Measurements from ENCODE around the gene ANTXRL. TPM values are rescaled to one million over a fixed set of nuclear protein-coding genes. Genes with fewer than 3 reads are reported as not detected.
"Not testable (repeated sequence)": the region's sequence is repeated elsewhere in the genome, so short reads cannot be mapped to it uniquely, and the experiment has no call there.

ANTXRL gene
- total RNA-seq, 1 experiment from 2014 or later = not detected

- H3K27me3 ChIP-seq (ENCODE audit: low read length) = no peaks in the 10 kb centered on the region
- ATAC-seq (no peak), DNase-seq (no peak)
- no peaks in the 10 kb centered on the region for H3F3A ChIP-seq (ENCODE audit: low read length, unreplicated experiment)
- no peak for TF ChIP-seq EZH2 (IDR thresholded peaks at IDR 0.05; ENCODE audit: low read length, unreplicated experiment)
- TF ChIP-seq CTCF (conservative IDR thresholded peaks at IDR 0.05; ENCODE audit: low read depth, low read length) = no peak
- TF ChIP-seq EZH2phosphoT487 (IDR thresholded peaks at IDR 0.05; ENCODE audit: borderline replicate concordance, low read length) = no peak
- no peak overlapping the region for H3K4me2 ChIP-seq (ENCODE audit: low read length)
- intact Hi-C loops (cut with micrococcal nuclease) = no loop called here
- H3K9me3 ChIP-seq (ENCODE audit: low read length) = no peaks in the 10 kb centered on the region
- H3K4me3 ChIP-seq (ENCODE audit: low read length) = no peak overlapping the region
- H3K79me2 ChIP-seq (ENCODE audit: low read length) = no peaks in the 10 kb centered on the region
- no peaks in the 10 kb centered on the region for H3K4me1 ChIP-seq (ENCODE audit: insufficient read depth, low read length)
- H2AFZ ChIP-seq (ENCODE audit: low read length) = no peak overlapping the region
- H3K27ac ChIP-seq (ENCODE audit: low read length) = no peak overlapping the region
- ChIA-PET POLR2A (ENCODE audit: unreplicated experiment) (no interaction called here), CTCF (no interaction called here)
- no peaks in the 10 kb centered on the region for H3K9me2 ChIP-seq (replicated peaks; ENCODE audit: low read length)
- H4K20me1 ChIP-seq (ENCODE audit: low read length) = no peaks in the 10 kb centered on the region
- H3K9ac ChIP-seq (ENCODE audit: low read length) = no peak overlapping the region
- no TSS peak for BruUV-seq (replicated peaks)
- no peaks in the 10 kb centered on the region for H3K36me3 ChIP-seq (ENCODE audit: low read depth, low read length)
These were observed 6.4 kb downstream of the ANTXRL start for GRCh38 chr10:46293228-46293627.

GRCh38 chr10:46293832-46294640, 7.2 kb downstream of the ANTXRL start:
- H4K20me1 ChIP-seq (ENCODE audit: low read length) = no peaks in the 10 kb centered on the region
- H3K9ac ChIP-seq (ENCODE audit: low read length) = no peak overlapping the region
- peak; percentile 11; the same call in 1 of the 2 replicates for ATAC-seq
- no peaks in the 10 kb centered on the region for H3K36me3 ChIP-seq (ENCODE audit: low read depth, low read length)
- H3K4me2 ChIP-seq (ENCODE audit: low read length) = no peak overlapping the region
- H3K79me2 ChIP-seq (ENCODE audit: low read length) = no peaks in the 10 kb centered on the region
- H3F3A ChIP-seq (ENCODE audit: low read length, unreplicated experiment) = no peaks in the 10 kb centered on the region
- no TSS peak for BruUV-seq (replicated peaks)
- H3K27me3 ChIP-seq (ENCODE audit: low read length) = no peaks in the 10 kb centered on the region
- DNase-seq = peak; percentile 22
- ChIA-PET POLR2A (ENCODE audit: unreplicated experiment) (no interaction called here), CTCF (no interaction called here)
- no peaks in the 10 kb centered on the region for H3K9me2 ChIP-seq (replicated peaks; ENCODE audit: low read length)
- no peaks in the 10 kb centered on the region for H3K4me1 ChIP-seq (ENCODE audit: insufficient read depth, low read length)
- no peak for TF ChIP-seq EZH2 (IDR thresholded peaks at IDR 0.05; ENCODE audit: low read length, unreplicated experiment)
- peak; percentile 36; the same call in 1 of the 2 replicates for TF ChIP-seq CTCF (conservative IDR thresholded peaks at IDR 0.05; ENCODE audit: low read depth, low read length)
- no peak overlapping the region for H3K4me3 ChIP-seq (ENCODE audit: low read length)
- H2AFZ ChIP-seq (ENCODE audit: low read length) = no peak overlapping the region
- H3K27ac ChIP-seq (ENCODE audit: low read length) = no peak overlapping the region
- intact Hi-C loops (cut with micrococcal nuclease) = no loop called here
- H3K9me3 ChIP-seq (ENCODE audit: low read length) = no peaks in the 10 kb centered on the region

DNA sequence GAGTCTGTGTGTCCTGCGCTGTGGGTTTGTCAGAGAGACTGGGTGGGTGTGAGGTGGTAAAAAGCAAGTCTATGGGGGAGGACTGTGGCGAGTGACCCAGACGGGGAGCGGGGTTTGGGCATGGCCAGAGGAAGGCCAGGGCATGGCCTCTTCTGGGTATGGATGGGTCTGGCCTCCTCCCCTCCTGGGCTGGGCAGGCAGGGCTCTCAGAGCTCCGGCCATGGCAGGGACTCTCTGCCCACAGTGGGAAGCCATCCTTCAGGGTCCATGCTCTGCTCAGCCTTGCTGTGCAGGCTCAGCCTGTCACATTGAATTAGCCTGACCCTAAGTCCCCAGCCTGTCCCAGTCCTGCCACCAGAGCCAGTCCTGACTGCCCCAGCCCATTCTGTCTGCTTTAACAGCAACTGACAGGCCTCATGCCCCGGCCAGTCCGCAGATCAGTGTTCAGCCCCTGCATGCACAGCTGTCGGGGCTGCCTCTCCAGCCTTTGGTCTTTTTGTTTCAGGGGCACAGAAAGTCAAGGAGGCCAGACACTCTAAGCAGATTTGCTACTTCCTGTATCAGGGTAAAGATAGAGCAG, 7.9 kb downstream of the ANTXRL start:
- Histone ChIP-seq H3K9me2 (replicated peaks; ENCODE audit: low read length) (no peaks in the 10 kb centered on the region), H3K27me3 (ENCODE audit: low read length) (no peaks in the 10 kb centered on the region), H3K4me2 (ENCODE audit: low read length) (no peak overlapping the region), H4K20me1 (ENCODE audit: low read length) (no peaks in the 10 kb centered on the region), H3K4me3 (ENCODE audit: low read length) (no peak overlapping the region), H3K27ac (ENCODE audit: low read length) (no peak overlapping the region), H3K4me1 (ENCODE audit: insufficient read depth, low read length) (no peaks in the 10 kb centered on the region), H3F3A (ENCODE audit: low read length, unreplicated experiment) (no peaks in the 10 kb centered on the region), H3K36me3 (ENCODE audit: low read depth, low read length) (no peaks in the 10 kb centered on the region), H2AFZ (ENCODE audit: low read length) (no peak overlapping the region), H3K9ac (ENCODE audit: low read length) (no peak overlapping the region), H3K79me2 (ENCODE audit: low read length) (no peaks in the 10 kb centered on the region), H3K9me3 (ENCODE audit: low read length) (no peaks in the 10 kb centered on the region)
- intact Hi-C loops (cut with micrococcal nuclease) = no loop called here
- TF ChIP-seq EZH2phosphoT487 (IDR thresholded peaks at IDR 0.05; ENCODE audit: borderline replicate concordance, low read length) (no peak), CTCF (conservative IDR thresholded peaks at IDR 0.05; ENCODE audit: low read depth, low read length) (no peak), EZH2 (IDR thresholded peaks at IDR 0.05; ENCODE audit: low read length, unreplicated experiment) (no peak)
- ATAC-seq (no peak), DNase-seq (no peak)
- CTCF ChIA-PET = no interaction called here
- no TSS peak for BruUV-seq (replicated peaks)
- POLR2A ChIA-PET (ENCODE audit: unreplicated experiment) = no interaction called here

DNA sequence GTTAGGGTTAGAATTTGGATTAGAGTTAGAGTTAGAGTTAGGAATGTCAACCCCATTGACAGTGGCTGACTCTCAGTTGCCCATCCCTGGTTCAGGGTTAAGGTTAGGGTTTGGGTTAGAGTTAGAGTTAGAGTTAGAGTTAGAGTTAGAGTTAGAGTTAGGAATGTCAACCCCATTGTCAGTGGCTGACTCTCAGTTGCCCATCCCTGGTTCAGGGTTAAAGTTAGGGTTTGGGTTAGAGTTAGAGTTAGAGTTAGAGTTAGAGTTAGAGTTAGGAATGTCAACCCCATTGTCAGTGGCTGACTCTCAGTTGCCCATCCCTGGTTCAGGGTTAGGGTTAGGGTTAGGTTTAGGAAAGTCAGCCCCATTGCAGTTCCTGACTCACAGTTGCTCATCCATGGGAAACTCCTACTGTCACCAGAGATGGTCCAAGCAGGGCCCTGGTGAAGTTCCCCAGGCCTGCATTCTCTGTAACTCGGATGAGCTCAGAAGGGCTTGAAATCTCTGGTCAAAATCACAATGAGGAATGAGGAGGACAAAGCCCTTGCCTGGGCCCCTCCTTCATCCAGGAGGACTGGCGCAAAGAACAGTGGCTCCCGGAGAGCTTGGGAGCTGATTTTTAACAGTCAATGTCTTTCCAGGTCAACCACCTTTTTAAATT, 8.7 kb downstream of the ANTXRL start:
- H4K20me1 ChIP-seq (ENCODE audit: low read length); H3K9me3 ChIP-seq (ENCODE audit: low read length); intact Hi-C loops (cut with micrococcal nuclease); H3K9me2 ChIP-seq (replicated peaks; ENCODE audit: low read length); DNase-seq; H3K36me3 ChIP-seq (ENCODE audit: low read depth, low read length); H3K4me1 ChIP-seq (ENCODE audit: insufficient read depth, low read length); POLR2A ChIA-PET (ENCODE audit: unreplicated experiment); H3K4me3 ChIP-seq (ENCODE audit: low read length); ATAC-seq; H3K27ac ChIP-seq (ENCODE audit: low read length); H3K4me2 ChIP-seq (ENCODE audit: low read length); CTCF ChIA-PET; BruUV-seq (replicated peaks); H3F3A ChIP-seq (ENCODE audit: low read length, unreplicated experiment); H3K9ac ChIP-seq (ENCODE audit: low read length); H2AFZ ChIP-seq (ENCODE audit: low read length); H3K27me3 ChIP-seq (ENCODE audit: low read length); H3K79me2 ChIP-seq (ENCODE audit: low read length): not testable (repeated sequence)

Data from PC-3 (cell line).